HT-29 (cell line): Measurements from ENCODE around the gene RAB11FIP4. TPM values are rescaled to one million over a fixed set of nuclear protein-coding genes. Genes with fewer than 3 reads are reported as not detected.

ENCODE experiments used
- DNase-seq: peaks from one replicate; pipeline ENCODE4 v3.0.0-alpha.2; 2015; ENCODE audit warnings: low spot score
- small RNA-seq: library from RNA; depleted of rRNA; stranded (forward); fragments of <200 nt; gene quantifications from one replicate; pipeline ENCODE3, GENCODE V24; 2014
- total RNA-seq: library from RNA; depleted of rRNA; stranded (reverse); fragments of >200 nt; shearing (Covaris generic); gene quantifications from 2 replicates; pipeline ENCODE4 v1.2.3, GENCODE V29; 2014; rRNA removed

Gene RAB11FIP4
- total RNA-seq, 1 experiment from 2014 or later, result 59.5 TPM

- DNase-seq, result no peak
These were observed 196.0 kb downstream of the RAB11FIP4 start for GRCh38 chr17:31587462-31587861.

Small RNAs within 50 kb of the gene (small RNA-seq; reads per million reads assigned to genes)
- gene MIR193A, result not detected
- not detected for gene MIR4725
- gene RN7SL45P, result not detected
- gene RN7SL79P, result not detected
- gene RNU6ATAC7P, result not detected

Other genes starting within 250 kb of the RAB11FIP4 start
- gene OMG, start 94.4 kb upstream of the RAB11FIP4 start, total RNA-seq, result not detected in 2 replicates
- not detected in 2 replicates for gene EVI2B, start 77.6 kb upstream of the RAB11FIP4 start, total RNA-seq
- gene EVI2A, start 70.1 kb upstream of the RAB11FIP4 start, total RNA-seq, result not detected in 2 replicates